Measurements from ENCODE around the gene SETBP1.

SETBP1 gene

GRCh38 chr18:45049578-45050319 lies 369.1 kb downstream of the SETBP1 start:
- TF ChIP-seq CTCF (conservative IDR thresholded peaks at IDR 0.05): no peak

GRCh38 chr18:45050712-45051601 lies 370.3 kb downstream of the SETBP1 start:
- no peak for TF ChIP-seq CTCF (conservative IDR thresholded peaks at IDR 0.05)
- H3K27ac ChIP-seq: no peak overlapping the region

More at GRCh38 chr18:45049578-45050319, 369.1 kb downstream of the SETBP1 start:
- no peak overlapping the region for H3K27ac ChIP-seq

- H3K27ac ChIP-seq: no peak overlapping the region
- no peak for TF ChIP-seq CTCF (conservative IDR thresholded peaks at IDR 0.05)
These were observed 373.9 kb downstream of the SETBP1 start for GRCh38 chr18:45054636-45055035.

- TF ChIP-seq CTCF (conservative IDR thresholded peaks at IDR 0.05): no peak
- H3K27ac ChIP-seq: no peak overlapping the region
These were observed 375.1 kb downstream of the SETBP1 start for GRCh38 chr18:45055811-45056210.

GRCh38 chr18:45056926-45057325 lies 376.2 kb downstream of the SETBP1 start:
- TF ChIP-seq CTCF (conservative IDR thresholded peaks at IDR 0.05): no peak
- no peak overlapping the region for H3K27ac ChIP-seq

- no peak for TF ChIP-seq CTCF (conservative IDR thresholded peaks at IDR 0.05)
- no peak overlapping the region for H3K27ac ChIP-seq
These were observed 377.4 kb downstream of the SETBP1 start for GRCh38 chr18:45057955-45058600.

- TF ChIP-seq CTCF (conservative IDR thresholded peaks at IDR 0.05): no peak
- H3K27ac ChIP-seq: no peak overlapping the region
These were observed 379.0 kb downstream of the SETBP1 start for GRCh38 chr18:45059695-45060094.
